GM19397 (cell line): Measurements from ENCODE around the gene UBXN2A.

ENCODE experiments used
- ATAC-seq: cut with Tn5 transposase; IDR thresholded peaks from one replicate; pipeline ENCODE4 v1.9.1; 2021; ENCODE audit warnings: mild to moderate bottlenecking, moderate library complexity; ENCODE audit not compliant: unreplicated experiment

Gene UBXN2A, protein sequence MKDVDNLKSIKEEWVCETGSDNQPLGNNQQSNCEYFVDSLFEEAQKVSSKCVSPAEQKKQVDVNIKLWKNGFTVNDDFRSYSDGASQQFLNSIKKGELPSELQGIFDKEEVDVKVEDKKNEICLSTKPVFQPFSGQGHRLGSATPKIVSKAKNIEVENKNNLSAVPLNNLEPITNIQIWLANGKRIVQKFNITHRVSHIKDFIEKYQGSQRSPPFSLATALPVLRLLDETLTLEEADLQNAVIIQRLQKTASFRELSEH

DNA sequence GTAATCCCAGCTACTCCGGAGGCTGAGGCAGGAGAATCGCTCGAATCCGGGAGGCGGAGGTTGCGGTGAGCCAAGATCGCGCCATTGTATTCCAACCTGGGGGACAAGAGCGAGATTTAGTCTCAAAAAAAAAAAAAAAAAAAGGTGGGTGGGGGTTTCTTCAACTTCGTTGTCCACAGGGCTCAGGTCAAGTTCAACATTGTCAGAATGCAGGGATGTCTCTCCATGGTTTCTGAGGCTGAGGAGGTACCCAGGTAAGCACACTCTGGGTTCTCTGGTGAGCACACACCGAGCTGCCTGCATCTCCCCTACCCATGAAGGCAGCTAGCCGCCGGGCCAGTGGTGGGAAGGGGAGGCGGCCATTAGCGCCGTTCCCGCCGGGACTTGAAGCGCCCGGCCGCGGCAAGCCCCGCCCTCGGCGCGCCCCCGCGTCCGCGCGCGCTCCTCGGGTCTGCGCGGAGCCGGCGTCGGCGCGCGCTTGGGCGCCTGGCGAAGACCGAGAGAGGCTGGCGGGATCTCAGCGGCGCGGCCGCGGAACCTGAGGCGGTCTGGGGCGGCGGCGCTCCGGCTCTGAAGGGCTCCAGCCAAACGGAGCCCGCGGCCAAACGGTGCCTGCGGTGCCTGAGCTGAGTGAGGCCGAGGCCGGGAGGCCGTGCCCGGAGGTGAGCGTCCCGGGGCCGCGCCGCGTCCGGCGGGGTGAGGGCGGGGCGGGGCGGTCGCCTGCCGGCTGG is at the start of gene UBXN2A:
TSS of gene UBXN2A (plus strand) at position 477 of the 731 bp plus-strand sequence. CDS start 17,852 bp downstream, outside the sequence.
- peak; percentile 81 for ATAC-seq

- ATAC-seq: no peak
Observed at GRCh38 chr2:23900133-23900532, 40.1 kb upstream of the UBXN2A start.

- no peak for ATAC-seq
Observed at GRCh38 chr2:23900541-23901322, 39.5 kb upstream of the UBXN2A start.

GRCh38 chr2:23901966-23902846 is 38.1 kb upstream of the UBXN2A start:
- no peak for ATAC-seq

DNA sequence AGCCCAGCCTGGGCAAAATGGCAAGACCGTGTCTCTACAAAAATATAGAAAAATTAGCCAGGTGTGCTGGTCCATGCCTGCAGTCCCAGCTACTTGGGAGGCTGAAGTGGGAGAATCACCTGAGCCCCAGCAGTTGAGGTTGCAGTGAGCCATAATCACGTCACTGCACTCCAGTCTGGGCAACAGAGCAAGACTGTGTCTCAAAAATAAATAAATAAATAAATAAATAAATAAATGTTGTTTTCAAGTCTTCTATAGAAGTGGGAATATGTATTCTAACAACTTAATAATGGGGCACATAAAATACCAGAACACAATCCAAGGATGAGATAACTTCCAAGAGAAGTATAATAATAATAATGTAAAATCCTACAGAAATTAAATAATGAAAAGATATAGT is 37.2 kb upstream of the UBXN2A start:
- ATAC-seq: no peak

DNA sequence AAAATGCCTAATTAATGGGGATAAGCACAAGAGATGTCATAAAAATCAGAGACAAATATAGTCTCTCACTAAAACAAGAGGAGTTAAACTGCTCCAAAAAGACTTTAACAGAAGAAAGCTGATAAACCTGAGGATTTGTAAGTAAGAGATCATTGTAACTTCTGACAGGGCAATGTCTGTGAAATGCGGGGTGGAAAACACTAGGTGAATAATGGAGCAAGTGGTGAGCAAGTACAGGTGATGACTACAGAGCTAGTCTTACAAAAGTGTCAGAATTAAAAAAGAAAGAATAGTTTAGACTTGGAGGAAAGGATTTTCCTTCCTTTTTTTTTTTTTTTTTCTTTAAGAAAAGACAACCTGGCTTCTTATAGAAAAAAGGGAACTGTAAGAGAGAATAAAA is 36.0 kb upstream of the UBXN2A start:
- no peak for ATAC-seq

DNA sequence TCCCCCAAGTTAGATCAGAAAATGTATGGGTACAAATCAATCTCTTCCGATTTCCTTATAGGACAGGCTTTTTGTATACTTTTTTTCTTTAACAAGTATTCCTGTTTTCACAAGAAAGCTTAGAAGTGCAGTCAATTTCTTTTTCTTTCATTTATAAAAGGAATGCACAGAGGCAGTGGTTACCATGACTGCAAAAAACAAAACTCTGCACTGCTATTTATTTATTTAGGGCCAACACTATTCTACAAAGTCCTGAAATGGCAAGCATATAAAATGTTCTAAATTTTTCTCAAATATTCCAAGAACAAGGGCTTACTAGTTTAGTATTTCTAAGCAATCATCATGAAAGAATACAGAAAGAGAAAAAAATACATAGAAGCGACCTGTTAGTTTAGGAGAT is 35.6 kb upstream of the UBXN2A start:
- no peak for ATAC-seq

- no peak for ATAC-seq
Observed at GRCh38 chr2:23905155-23905554, 35.1 kb upstream of the UBXN2A start.

DNA sequence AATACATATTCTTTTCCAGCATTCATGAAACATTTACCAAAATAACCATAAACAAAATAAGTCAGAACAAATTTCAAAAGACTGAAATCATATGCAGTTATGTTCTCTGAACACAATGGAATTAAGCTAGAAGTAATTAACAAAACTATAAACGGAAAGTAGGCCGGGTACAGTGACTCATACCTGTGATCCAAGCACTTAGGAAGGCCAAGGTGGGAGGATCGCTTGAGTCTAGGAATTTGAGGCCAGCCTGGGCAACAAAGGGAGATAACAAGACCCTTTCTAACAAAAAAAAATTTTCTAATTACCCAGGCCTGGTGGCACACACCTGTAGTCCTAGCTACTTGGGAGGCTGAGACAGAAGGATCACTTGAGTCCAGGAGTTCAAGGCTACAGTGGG is 28.2 kb upstream of the UBXN2A start:
- no peak for ATAC-seq

GRCh38 chr2:23915327-23915726 is 24.9 kb upstream of the UBXN2A start:
- no peak for ATAC-seq

- no peak for ATAC-seq
Observed at GRCh38 chr2:23916727-23917405, 23.4 kb upstream of the UBXN2A start.

DNA sequence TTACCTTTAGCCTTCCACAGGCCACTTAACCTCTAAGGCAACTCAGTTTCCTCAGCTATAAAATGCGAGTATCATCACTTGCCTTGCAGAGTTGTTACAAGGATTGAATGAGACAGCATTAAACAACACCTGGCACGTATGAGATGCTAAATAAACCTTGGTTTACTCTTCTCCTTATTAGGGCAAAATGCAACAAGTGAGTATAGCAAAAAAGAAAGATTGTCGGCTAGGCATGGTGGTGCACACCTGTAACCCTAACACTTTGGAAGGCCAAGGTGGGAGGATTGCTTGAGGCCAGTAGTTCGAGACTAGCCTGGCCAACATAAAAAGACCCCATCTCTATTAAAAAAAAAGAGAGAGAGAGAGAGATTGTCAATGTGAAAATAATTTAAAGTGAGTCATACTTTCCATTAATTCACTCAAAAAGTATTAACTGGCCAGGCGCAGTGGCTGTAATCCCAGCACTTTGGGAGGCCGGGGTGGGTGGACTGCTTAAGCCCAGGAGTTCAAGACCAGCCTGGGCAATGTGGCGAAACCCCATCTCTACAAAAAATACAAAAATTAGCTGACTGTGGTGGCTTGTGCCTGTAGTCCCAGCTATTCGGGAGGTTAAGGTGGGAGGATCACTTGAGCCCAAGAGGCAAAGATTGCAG is 21.3 kb upstream of the UBXN2A start:
- no peak for ATAC-seq

GRCh38 chr2:23924589-23925359 is 15.5 kb upstream of the UBXN2A start:
- ATAC-seq: no peak

- ATAC-seq: peak; percentile 45
Observed at GRCh38 chr2:23925702-23926289, 14.5 kb upstream of the UBXN2A start.

DNA sequence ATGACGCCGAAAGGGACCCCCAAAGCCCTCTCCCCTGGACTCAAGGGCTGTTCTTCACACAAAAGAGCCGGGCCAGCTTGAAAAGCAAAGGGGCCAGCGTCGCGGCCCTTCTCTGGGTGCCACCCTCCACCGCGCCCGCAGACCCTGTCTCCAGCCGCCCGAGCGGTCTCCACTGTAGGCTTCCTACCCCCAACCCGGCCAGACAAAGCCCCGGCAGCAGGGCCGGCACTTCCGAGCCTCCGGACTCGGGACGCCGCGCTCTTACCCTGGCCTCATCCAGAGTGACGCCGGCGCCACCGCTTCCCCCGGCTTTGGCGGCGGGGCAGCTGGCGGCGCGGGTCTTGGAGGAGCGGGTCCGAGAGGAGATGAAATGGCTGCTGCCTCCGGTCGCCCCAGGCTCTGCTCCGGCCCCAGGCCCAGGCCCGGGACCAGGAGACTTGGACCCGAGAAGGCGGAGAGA is 13.9 kb upstream of the UBXN2A start:
- peak; percentile 29 for ATAC-seq

DNA sequence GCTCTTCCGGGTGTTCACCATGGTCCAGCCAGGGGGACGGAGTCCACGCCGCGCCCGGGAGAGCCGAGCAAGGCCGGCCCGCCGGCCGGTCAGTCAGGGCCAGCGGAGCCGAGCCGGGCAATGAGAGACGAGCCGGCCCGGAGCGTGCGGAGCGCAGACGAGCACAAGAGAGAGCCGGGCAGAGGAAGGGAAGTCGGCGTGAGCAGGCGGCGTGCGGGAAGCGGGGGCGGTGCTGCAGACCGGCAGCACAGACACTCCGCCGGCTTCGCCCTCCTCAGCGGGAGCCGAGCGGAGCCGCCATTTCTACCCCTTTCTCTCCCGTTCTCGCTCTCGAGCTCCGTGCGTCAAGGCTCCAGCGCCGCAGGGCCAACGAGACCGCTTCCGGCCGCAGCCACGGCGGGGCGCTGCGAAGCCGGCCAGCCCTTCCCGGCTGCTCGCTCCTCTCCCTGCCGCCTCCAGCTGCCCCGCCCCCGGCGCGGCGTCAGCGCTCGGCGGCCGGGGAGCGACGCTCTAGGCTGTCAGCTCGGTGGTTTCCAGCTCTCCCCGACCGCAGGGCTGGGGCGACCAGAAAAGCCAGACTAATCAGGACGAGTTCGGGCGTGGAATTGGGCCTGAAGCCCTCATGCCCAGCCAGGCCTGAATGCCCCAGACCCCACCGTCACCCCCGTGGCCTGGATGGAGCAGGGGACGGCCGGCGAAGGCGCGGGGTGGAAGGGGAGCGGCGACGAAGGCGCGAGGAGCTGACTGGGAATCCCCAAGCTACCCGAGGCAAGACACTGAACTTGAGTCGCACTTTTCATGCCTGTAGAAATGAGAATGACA is 13.3 kb upstream of the UBXN2A start, which contains the start of gene ATAD2B:
TSS of gene ATAD2B (minus strand) at position 374 of the 822 bp plus-strand sequence. CDS start at position 21, 353 bp downstream.
- ATAC-seq: peak; percentile 76

GRCh38 chr2:23934259-23934658 is 6.0 kb upstream of the UBXN2A start:
- no peak for ATAC-seq
